Stimulated activated CD8-positive, alpha-beta memory T cell treated with anti-CD3 and anti-CD28 coated beads, Interleukin-2, amount 100 ng/mL, for 48 hours (primary cell): ENCODE data around the gene ADGRG7.
"Not testable (repeated sequence)": the region's sequence is repeated elsewhere in the genome, so short reads cannot be mapped to it uniquely, and the experiment has no call there.

Experiments
- DNase-seq, 2 donors: peaks; one replicate each; pipeline ENCODE4 v3.0.0-alpha.2; 2020; ENCODE audit warnings: low read depth in 2 of 2

The ADGRG7 gene

GRCh38 chr3:100647657-100648056 lies 38.3 kb downstream of the ADGRG7 start:
- no peak for DNase-seq

GRCh38 chr3:100650651-100651619 lies 41.5 kb downstream of the ADGRG7 start:
- no peak for DNase-seq

- no peak for DNase-seq
Measured at GRCh38 chr3:100653604-100654294, 44.3 kb downstream of the ADGRG7 start.

GRCh38 chr3:100656945-100657344 lies 47.5 kb downstream of the ADGRG7 start:
- no peak for DNase-seq

GRCh38 chr3:100661294-100661693 lies 51.9 kb downstream of the ADGRG7 start:
- DNase-seq, result not testable (repeated sequence)

- no peak for DNase-seq
Measured at GRCh38 chr3:100662113-100662823, 52.9 kb downstream of the ADGRG7 start.

GRCh38 chr3:100665230-100665629 lies 55.8 kb downstream of the ADGRG7 start:
- DNase-seq, result peak in 1 of 2 donors; percentile 8

GRCh38 chr3:100666699-100667098 lies 57.3 kb downstream of the ADGRG7 start:
- not testable (repeated sequence) for DNase-seq

GRCh38 chr3:100667316-100667715 lies 57.9 kb downstream of the ADGRG7 start:
- not testable (repeated sequence) for DNase-seq

- DNase-seq, result not testable (repeated sequence)
Measured at GRCh38 chr3:100670995-100671394, 61.6 kb downstream of the ADGRG7 start.

GRCh38 chr3:100681496-100681895 lies 72.1 kb downstream of the ADGRG7 start:
- DNase-seq, result no peak

- no peak for DNase-seq
Measured at GRCh38 chr3:100682056-100682853, 72.9 kb downstream of the ADGRG7 start.

GRCh38 chr3:100682854-100683760 lies 73.7 kb downstream of the ADGRG7 start:
- DNase-seq, result no peak

GRCh38 chr3:100693225-100693624 lies 83.8 kb downstream of the ADGRG7 start:
- DNase-seq, result no peak

- no peak for DNase-seq
Measured at GRCh38 chr3:100695696-100696095, 86.3 kb downstream of the ADGRG7 start.

- DNase-seq, result no peak
Measured at GRCh38 chr3:100696161-100696560, 86.8 kb downstream of the ADGRG7 start.

GRCh38 chr3:100697172-100697571 lies 87.8 kb downstream of the ADGRG7 start:
- DNase-seq, result no peak

- no peak for DNase-seq
Measured at GRCh38 chr3:100697723-100698285, 88.4 kb downstream of the ADGRG7 start.

- no peak for DNase-seq
Measured at GRCh38 chr3:100698736-100699135, 89.3 kb downstream of the ADGRG7 start.

- no peak for DNase-seq
Measured at GRCh38 chr3:100700708-100701107, 91.3 kb downstream of the ADGRG7 start.
